Liver (tissue), 3 donors: ENCODE results near the gene KIF9.

Experiments
- EGR1 ChIP-seq, 2 donors: IDR thresholded peaks; 2 replicates each; pipeline ENCODE4 v1.6.1; 2016 to 2018; ENCODE audit warnings: antibody characterized with exemption in 2 of 2, low read depth in 2 of 2
- FOXA2 ChIP-seq: IDR thresholded peaks from 2 replicates; pipeline ENCODE4 v1.6.1; 2016; ENCODE audit warnings: antibody characterized with exemption
- GABPA ChIP-seq, 2 donors: IDR thresholded peaks in 1 of 2; conservative IDR thresholded peaks in 1 of 2; 2 replicates each; pipeline ENCODE4 v1.6.1; 2016; ENCODE audit warnings: antibody characterized with exemption in 2 of 2, mild to moderate bottlenecking in 1 of 2, moderate library complexity in 1 of 2
- HNF4G ChIP-seq: IDR thresholded peaks from 2 replicates; pipeline ENCODE4 v1.6.1; 2016; ENCODE audit warnings: antibody characterized with exemption
- JUND ChIP-seq, 2 donors: IDR thresholded peaks; 2 replicates each; pipeline ENCODE4 v1.6.1; 2016; ENCODE audit warnings: antibody characterized with exemption in 2 of 2
- NR2F2 ChIP-seq: IDR thresholded peaks from 2 replicates; pipeline ENCODE4 v1.6.1; 2016; ENCODE audit warnings: antibody characterized with exemption
- RAD21 ChIP-seq, 2 donors: IDR thresholded peaks; 2 replicates each; pipeline ENCODE4 v1.6.1; 2016; ENCODE audit warnings: antibody characterized with exemption in 2 of 2, mild to moderate bottlenecking in 2 of 2
- TAF1 ChIP-seq: conservative IDR thresholded peaks from 2 replicates; pipeline ENCODE4 v1.6.1; 2016; ENCODE audit warnings: antibody characterized with exemption, mild to moderate bottlenecking
- YY1 ChIP-seq: IDR thresholded peaks from 2 replicates; pipeline ENCODE4 v1.6.1; 2016; ENCODE audit warnings: antibody characterized with exemption, mild to moderate bottlenecking
- TF ChIP-seq, protein P1 (sequence below): fragments of 150-350 bp; IDR thresholded peaks from 2 replicates; pipeline ENCODE4 v1.5.1; 2017; ENCODE audit warnings: improper control_type of control experiment, low read depth, low read length; ENCODE audit not compliant: missing input control
- TF ChIP-seq, protein P2 (sequence below): IDR thresholded peaks from 2 replicates; pipeline ENCODE4 v1.6.1; 2016; ENCODE audit warnings: antibody characterized with exemption, mild to moderate bottlenecking
- TF ChIP-seq, protein P3 (sequence below): IDR thresholded peaks from 2 replicates; pipeline ENCODE4 v1.6.1; 2016; ENCODE audit warnings: antibody characterized with exemption
- TF ChIP-seq, protein P4 (sequence below): IDR thresholded peaks from 2 replicates; pipeline ENCODE4 v1.6.1; 2016; ENCODE audit warnings: antibody characterized with exemption
- donor health status: healthy.
- donor health status: healthy.

DNA sequence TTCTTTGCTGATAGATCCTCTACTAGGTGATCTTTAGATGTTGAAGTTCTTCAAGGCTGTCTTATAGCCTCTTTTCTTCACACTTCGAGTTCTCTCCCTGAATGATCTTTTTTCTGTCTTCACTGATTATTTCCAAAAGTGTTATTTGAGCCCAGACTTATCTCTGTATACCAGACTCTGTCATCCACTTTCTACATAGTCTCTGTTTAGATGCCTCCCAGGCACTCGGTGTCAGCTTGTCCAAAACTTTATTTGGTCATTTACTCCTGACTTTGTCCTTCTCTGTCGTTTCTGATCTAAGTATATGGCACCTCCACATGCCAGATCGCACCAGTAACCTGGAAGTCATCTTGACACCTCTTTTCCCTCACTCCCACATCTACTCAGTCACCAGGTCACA, 27.8 kb upstream of the KIF9 start:
- TF ChIP-seq, protein P1, sequence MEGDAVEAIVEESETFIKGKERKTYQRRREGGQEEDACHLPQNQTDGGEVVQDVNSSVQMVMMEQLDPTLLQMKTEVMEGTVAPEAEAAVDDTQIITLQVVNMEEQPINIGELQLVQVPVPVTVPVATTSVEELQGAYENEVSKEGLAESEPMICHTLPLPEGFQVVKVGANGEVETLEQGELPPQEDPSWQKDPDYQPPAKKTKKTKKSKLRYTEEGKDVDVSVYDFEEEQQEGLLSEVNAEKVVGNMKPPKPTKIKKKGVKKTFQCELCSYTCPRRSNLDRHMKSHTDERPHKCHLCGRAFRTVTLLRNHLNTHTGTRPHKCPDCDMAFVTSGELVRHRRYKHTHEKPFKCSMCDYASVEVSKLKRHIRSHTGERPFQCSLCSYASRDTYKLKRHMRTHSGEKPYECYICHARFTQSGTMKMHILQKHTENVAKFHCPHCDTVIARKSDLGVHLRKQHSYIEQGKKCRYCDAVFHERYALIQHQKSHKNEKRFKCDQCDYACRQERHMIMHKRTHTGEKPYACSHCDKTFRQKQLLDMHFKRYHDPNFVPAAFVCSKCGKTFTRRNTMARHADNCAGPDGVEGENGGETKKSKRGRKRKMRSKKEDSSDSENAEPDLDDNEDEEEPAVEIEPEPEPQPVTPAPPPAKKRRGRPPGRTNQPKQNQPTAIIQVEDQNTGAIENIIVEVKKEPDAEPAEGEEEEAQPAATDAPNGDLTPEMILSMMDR = no peak
- TF ChIP-seq YY1 = no peak
- TF ChIP-seq TAF1 = no peak
- TF ChIP-seq, protein P2, sequence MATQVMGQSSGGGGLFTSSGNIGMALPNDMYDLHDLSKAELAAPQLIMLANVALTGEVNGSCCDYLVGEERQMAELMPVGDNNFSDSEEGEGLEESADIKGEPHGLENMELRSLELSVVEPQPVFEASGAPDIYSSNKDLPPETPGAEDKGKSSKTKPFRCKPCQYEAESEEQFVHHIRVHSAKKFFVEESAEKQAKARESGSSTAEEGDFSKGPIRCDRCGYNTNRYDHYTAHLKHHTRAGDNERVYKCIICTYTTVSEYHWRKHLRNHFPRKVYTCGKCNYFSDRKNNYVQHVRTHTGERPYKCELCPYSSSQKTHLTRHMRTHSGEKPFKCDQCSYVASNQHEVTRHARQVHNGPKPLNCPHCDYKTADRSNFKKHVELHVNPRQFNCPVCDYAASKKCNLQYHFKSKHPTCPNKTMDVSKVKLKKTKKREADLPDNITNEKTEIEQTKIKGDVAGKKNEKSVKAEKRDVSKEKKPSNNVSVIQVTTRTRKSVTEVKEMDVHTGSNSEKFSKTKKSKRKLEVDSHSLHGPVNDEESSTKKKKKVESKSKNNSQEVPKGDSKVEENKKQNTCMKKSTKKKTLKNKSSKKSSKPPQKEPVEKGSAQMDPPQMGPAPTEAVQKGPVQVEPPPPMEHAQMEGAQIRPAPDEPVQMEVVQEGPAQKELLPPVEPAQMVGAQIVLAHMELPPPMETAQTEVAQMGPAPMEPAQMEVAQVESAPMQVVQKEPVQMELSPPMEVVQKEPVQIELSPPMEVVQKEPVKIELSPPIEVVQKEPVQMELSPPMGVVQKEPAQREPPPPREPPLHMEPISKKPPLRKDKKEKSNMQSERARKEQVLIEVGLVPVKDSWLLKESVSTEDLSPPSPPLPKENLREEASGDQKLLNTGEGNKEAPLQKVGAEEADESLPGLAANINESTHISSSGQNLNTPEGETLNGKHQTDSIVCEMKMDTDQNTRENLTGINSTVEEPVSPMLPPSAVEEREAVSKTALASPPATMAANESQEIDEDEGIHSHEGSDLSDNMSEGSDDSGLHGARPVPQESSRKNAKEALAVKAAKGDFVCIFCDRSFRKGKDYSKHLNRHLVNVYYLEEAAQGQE = no peak
- TF ChIP-seq GABPA (IDR thresholded peaks at IDR 0.05 in 1 of 2, conservative IDR thresholded peaks at IDR 0.05 in 1 of 2) = no peak
- TF ChIP-seq FOXA2 = no peak
- no peak for TF ChIP-seq JUND (IDR thresholded peaks at IDR 0.05)
- TF ChIP-seq, protein P3, sequence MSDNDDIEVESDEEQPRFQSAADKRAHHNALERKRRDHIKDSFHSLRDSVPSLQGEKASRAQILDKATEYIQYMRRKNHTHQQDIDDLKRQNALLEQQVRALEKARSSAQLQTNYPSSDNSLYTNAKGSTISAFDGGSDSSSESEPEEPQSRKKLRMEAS = no peak
- TF ChIP-seq HNF4G = no peak
- no peak for TF ChIP-seq RAD21 (IDR thresholded peaks at IDR 0.05)
- TF ChIP-seq, protein P4, sequence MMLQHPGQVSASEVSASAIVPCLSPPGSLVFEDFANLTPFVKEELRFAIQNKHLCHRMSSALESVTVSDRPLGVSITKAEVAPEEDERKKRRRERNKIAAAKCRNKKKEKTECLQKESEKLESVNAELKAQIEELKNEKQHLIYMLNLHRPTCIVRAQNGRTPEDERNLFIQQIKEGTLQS = no peak
- no peak for TF ChIP-seq EGR1 (IDR thresholded peaks at IDR 0.05; ENCODE audit: low read depth in 2 of 2)
- no peak for TF ChIP-seq NR2F2
